HEK293T (cell line): Measurements from ENCODE around the gene KCNAB2.

Experiments
- CTCF ChIA-PET: fragments of 350-600 bp; formaldehyde crosslinking; extraction: SDS; loops from one replicate; lab custom pipeline; 2021; ENCODE audit warnings: antibody characterized with exemption, inconsistent platforms; lab: Yijun Ruan, JAX
- POLR2A ChIA-PET: fragments of 350-600 bp; formaldehyde crosslinking; extraction: SDS; loops from one replicate; lab custom pipeline; 2020; ENCODE audit warnings: antibody characterized with exemption, inconsistent platforms; lab: Yijun Ruan, JAX
- DNase-seq: peaks from one replicate; pipeline ENCODE4 v3.0.0; 2012; ENCODE audit warnings: mixed read lengths; ENCODE audit errors: extremely low spot score
- ARNT ChIP-seq: fragments of 450-650 bp; IDR thresholded peaks from 2 replicates; pipeline ENCODE4 v1.6.1; 2017; ENCODE audit warnings: mild to moderate bottlenecking
- BHLHE40 ChIP-seq: fragments of 450-650 bp; IDR thresholded peaks from 2 replicates; pipeline ENCODE4 v1.6.1; 2016; ENCODE audit warnings: mild to moderate bottlenecking, moderate library complexity, borderline replicate concordance
- CTBP1 ChIP-seq: fragments of 450-650 bp; IDR thresholded peaks from 2 replicates; pipeline ENCODE4 v1.6.1; 2016; ENCODE audit warnings: borderline replicate concordance
- ELF4 ChIP-seq: fragments of 450-650 bp; IDR thresholded peaks from 2 replicates; pipeline ENCODE4 v1.6.1; 2017; ENCODE audit warnings: antibody characterized with exemption
- FOXA1 ChIP-seq: fragments of 450-650 bp; IDR thresholded peaks from 2 replicates; pipeline ENCODE4 v1.6.1; 2016; ENCODE audit warnings: mild to moderate bottlenecking
- FOXK2 ChIP-seq: fragments of 450-650 bp; IDR thresholded peaks from 2 replicates; pipeline ENCODE4 v1.6.1; 2016; ENCODE audit warnings: mild to moderate bottlenecking
- FOXM1 ChIP-seq: fragments of 450-650 bp; IDR thresholded peaks from 2 replicates; pipeline ENCODE4 v1.6.1; 2017; ENCODE audit warnings: mild to moderate bottlenecking, borderline replicate concordance
- HDGF ChIP-seq: fragments of 450-650 bp; IDR thresholded peaks from 2 replicates; pipeline ENCODE4 v1.6.1; 2017; ENCODE audit warnings: antibody characterized with exemption, borderline replicate concordance
- L3MBTL2 ChIP-seq: fragments of 450-650 bp; conservative IDR thresholded peaks from 2 replicates; pipeline ENCODE4 v1.6.1; 2016; ENCODE audit warnings: mild to moderate bottlenecking
- LEF1 ChIP-seq: fragments of 450-650 bp; IDR thresholded peaks from 2 replicates; pipeline ENCODE4 v1.6.1; 2017; ENCODE audit warnings: mild to moderate bottlenecking, borderline replicate concordance
- NFRKB ChIP-seq: fragments of 450-650 bp; IDR thresholded peaks from 2 replicates; pipeline ENCODE4 v1.6.1; 2016; ENCODE audit warnings: mild to moderate bottlenecking, moderate library complexity
- SP1 ChIP-seq: fragments of 450-650 bp; IDR thresholded peaks from 2 replicates; pipeline ENCODE4 v1.6.1; 2017
- SUZ12 ChIP-seq: fragments of 450-650 bp; IDR thresholded peaks from 2 replicates; pipeline ENCODE4 v1.6.1; 2016; ENCODE audit warnings: mild to moderate bottlenecking
- TARDBP ChIP-seq: fragments of 450-650 bp; IDR thresholded peaks from 2 replicates; pipeline ENCODE4 v1.6.1; 2016
- ZNF384 ChIP-seq: fragments of 450-650 bp; IDR thresholded peaks from 2 replicates; pipeline ENCODE4 v1.6.1; 2016
- TF ChIP-seq, protein P1 (sequence below): fragments of 450-650 bp; IDR thresholded peaks from 2 replicates; pipeline ENCODE4 v1.6.1; 2016

KCNAB2 gene

GRCh38 chr1:6128276-6129081, 82.8 kb downstream of the KCNAB2 start:
- CTCF ChIA-PET: interaction anchor here (1.2 kb wide), 1 partner anchor 76 kb away, joined by 3 read pairs; no protein-coding TSS in a partner anchor
- POLR2A ChIA-PET: interaction anchor here (1.8 kb wide), 1 partner anchor 9 kb away, joined by 4 read pairs; no protein-coding TSS in a partner anchor
- no peak for DNase-seq
- no peak for TF ChIP-seq FOXK2
- no peak for TF ChIP-seq ZNF384
- no peak for TF ChIP-seq FOXM1
- TF ChIP-seq, protein P1, sequence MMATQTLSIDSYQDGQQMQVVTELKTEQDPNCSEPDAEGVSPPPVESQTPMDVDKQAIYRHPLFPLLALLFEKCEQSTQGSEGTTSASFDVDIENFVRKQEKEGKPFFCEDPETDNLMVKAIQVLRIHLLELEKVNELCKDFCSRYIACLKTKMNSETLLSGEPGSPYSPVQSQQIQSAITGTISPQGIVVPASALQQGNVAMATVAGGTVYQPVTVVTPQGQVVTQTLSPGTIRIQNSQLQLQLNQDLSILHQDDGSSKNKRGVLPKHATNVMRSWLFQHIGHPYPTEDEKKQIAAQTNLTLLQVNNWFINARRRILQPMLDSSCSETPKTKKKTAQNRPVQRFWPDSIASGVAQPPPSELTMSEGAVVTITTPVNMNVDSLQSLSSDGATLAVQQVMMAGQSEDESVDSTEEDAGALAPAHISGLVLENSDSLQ: no peak
- TF ChIP-seq SP1: no peak
- TF ChIP-seq SUZ12: no peak
- TF ChIP-seq BHLHE40: no peak
- no peak for TF ChIP-seq ARNT

DNA sequence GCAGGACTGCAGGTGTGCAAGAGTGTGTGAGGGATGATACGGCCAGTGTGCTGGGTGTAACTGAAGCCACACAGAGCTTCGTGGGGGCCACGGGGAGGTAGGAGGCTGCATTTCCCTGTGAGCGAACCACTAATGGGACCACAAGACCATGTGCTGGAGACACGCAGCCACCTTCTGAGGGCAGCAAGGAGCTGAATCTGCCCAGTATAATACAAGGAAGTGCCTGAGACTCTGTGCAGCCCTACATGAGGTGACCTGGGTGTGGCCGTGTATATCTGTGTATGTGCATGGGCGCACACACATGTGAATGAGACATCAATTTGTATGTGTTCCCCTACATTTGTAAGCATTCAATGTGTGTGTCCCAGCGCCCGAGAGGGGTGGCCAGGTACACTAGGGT, 83.6 kb downstream of the KCNAB2 start:
- CTCF ChIA-PET: no interaction called here
- POLR2A ChIA-PET: no interaction called here
- DNase-seq: no peak
- TF ChIP-seq L3MBTL2 (no peak), CTBP1 (no peak), FOXK2 (no peak), SP1 (no peak), ELF4 (no peak), NFRKB (no peak), SUZ12 (no peak), FOXM1 (no peak), BHLHE40 (no peak), HDGF (no peak), TARDBP (no peak), FOXA1 (no peak), ARNT (no peak)
- TF ChIP-seq, protein P1: no peak

GRCh38 chr1:6130036-6130435, 84.3 kb downstream of the KCNAB2 start:
- POLR2A ChIA-PET: interaction anchor here (1.1 kb wide), 1 partner anchor 13 kb away, joined by 4 read pairs; no protein-coding TSS in a partner anchor
- no peak for DNase-seq
- TF ChIP-seq, protein P1: no peak
- TF ChIP-seq BHLHE40 (no peak), FOXM1 (no peak), FOXA1 (no peak), FOXK2 (no peak), ZNF384 (no peak), CTBP1 (no peak), HDGF (no peak), TARDBP (no peak), L3MBTL2 (no peak), NFRKB (no peak), ELF4 (no peak), SP1 (no peak), LEF1 (no peak), SUZ12 (no peak), ARNT (no peak)
- CTCF ChIA-PET: interaction anchor here (0.5 kb wide), 1 partner anchor 74 kb away, joined by 3 read pairs; no protein-coding TSS in a partner anchor

DNA sequence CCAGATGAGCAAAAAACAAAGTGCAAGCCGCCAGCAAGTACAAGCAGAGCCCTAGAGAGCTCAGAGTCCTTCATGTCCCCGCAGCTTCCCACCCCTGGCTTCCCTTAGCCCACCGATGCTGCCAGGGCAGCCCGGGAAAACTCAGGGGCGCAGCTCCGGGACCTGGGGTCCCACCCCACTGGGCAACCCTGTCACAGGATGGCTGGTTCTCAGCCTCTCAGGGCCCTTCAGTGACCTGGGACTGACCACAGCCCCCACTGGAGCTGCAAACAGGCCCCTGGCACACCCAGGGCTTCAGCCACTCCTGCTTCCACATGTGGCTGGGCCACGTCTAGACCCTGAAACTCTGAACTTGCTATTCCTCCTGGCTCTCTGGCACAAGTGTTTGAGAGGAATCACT, 84.9 kb downstream of the KCNAB2 start:
- POLR2A ChIA-PET: interaction anchor here (1.1 kb wide), 1 partner anchor 13 kb away, joined by 4 read pairs; no protein-coding TSS in a partner anchor
- CTCF ChIA-PET: interaction anchor here (0.8 kb wide), 1 partner anchor 74 kb away, joined by 3 read pairs; no protein-coding TSS in a partner anchor
- TF ChIP-seq ELF4 (no peak), ZNF384 (no peak), SUZ12 (no peak), ARNT (no peak), FOXK2 (no peak), SP1 (no peak), HDGF (no peak), TARDBP (no peak)
- TF ChIP-seq, protein P1: no peak
- DNase-seq: no peak

GRCh38 chr1:6131561-6131960, 85.9 kb downstream of the KCNAB2 start:
- TF ChIP-seq SP1 (no peak), NFRKB (no peak), ZNF384 (no peak), SUZ12 (no peak), TARDBP (no peak), BHLHE40 (no peak), L3MBTL2 (no peak), FOXA1 (no peak), CTBP1 (no peak), ELF4 (no peak), LEF1 (no peak), FOXM1 (no peak), ARNT (no peak), HDGF (no peak), FOXK2 (no peak)
- TF ChIP-seq, protein P1: no peak
- ChIA-PET POLR2A (no interaction called here), CTCF (interaction anchor here (1.1 kb wide), 1 partner anchor 10 kb away, joined by 3 read pairs; no protein-coding TSS in a partner anchor)
- no peak for DNase-seq
